Measurements from ENCODE around the gene CAMTA1. TPM values are rescaled to one million over a fixed set of nuclear protein-coding genes. Genes with fewer than 3 reads are reported as not detected.

The CAMTA1 gene
- total RNA-seq, 1 donor from 2014 or later, result 99.0 TPM

- H3K27ac Mint-ChIP-seq, result no peak overlapping the region
- no peak for TF ChIP-seq CTCF (IDR thresholded peaks at IDR 0.05; ENCODE audit: unreplicated experiment)
- H3K27me3 Mint-ChIP-seq, result peaks cover 20% of the 10 kb centered on the region
- peaks cover 15% of the 10 kb centered on the region for H3K4me1 Mint-ChIP-seq (ENCODE audit: low read depth)
- no peak for DNase-seq (ENCODE audit: low spot score, unreplicated experiment)
- no peaks in the 10 kb centered on the region for H3K9me3 Mint-ChIP-seq (ENCODE audit: low read depth)
- no peaks in the 10 kb centered on the region for H3K36me3 Mint-ChIP-seq (ENCODE audit: insufficient read depth)
- no peak overlapping the region for H3K4me3 Mint-ChIP-seq (ENCODE audit: low read depth)
These were observed 747.8 kb downstream of the CAMTA1 start for GRCh38 chr1:7533006-7533405.

- no peak for DNase-seq (ENCODE audit: low spot score, unreplicated experiment)
- Mint-ChIP-seq H3K27me3 (peaks cover 26% of the 10 kb centered on the region), H3K4me3 (ENCODE audit: low read depth) (no peak overlapping the region), H3K36me3 (ENCODE audit: insufficient read depth) (no peaks in the 10 kb centered on the region), H3K9me3 (ENCODE audit: low read depth) (no peaks in the 10 kb centered on the region), H3K4me1 (ENCODE audit: low read depth) (peaks cover 15% of the 10 kb centered on the region), H3K27ac (no peak overlapping the region)
- no peak for TF ChIP-seq CTCF (IDR thresholded peaks at IDR 0.05; ENCODE audit: unreplicated experiment)
These were observed 749.0 kb downstream of the CAMTA1 start for GRCh38 chr1:7534061-7534825.

GRCh38 chr1:7535016-7535415 lies 749.8 kb downstream of the CAMTA1 start:
- no peak for DNase-seq (ENCODE audit: low spot score, unreplicated experiment)
- no peak for TF ChIP-seq CTCF (IDR thresholded peaks at IDR 0.05; ENCODE audit: unreplicated experiment)
- Mint-ChIP-seq H3K4me1 (ENCODE audit: low read depth) (peaks cover 15% of the 10 kb centered on the region), H3K9me3 (ENCODE audit: low read depth) (no peaks in the 10 kb centered on the region), H3K36me3 (ENCODE audit: insufficient read depth) (no peaks in the 10 kb centered on the region), H3K4me3 (ENCODE audit: low read depth) (no peak overlapping the region), H3K27ac (no peak overlapping the region), H3K27me3 (peaks cover 30% of the 10 kb centered on the region)

GRCh38 chr1:7535934-7536878 lies 751.0 kb downstream of the CAMTA1 start:
- H3K27me3 Mint-ChIP-seq, result peaks cover 30% of the 10 kb centered on the region
- no peak for DNase-seq (ENCODE audit: low spot score, unreplicated experiment)
- H3K27ac Mint-ChIP-seq, result no peak overlapping the region
- no peaks in the 10 kb centered on the region for H3K36me3 Mint-ChIP-seq (ENCODE audit: insufficient read depth)
- peaks cover 15% of the 10 kb centered on the region for H3K4me1 Mint-ChIP-seq (ENCODE audit: low read depth)
- TF ChIP-seq CTCF (IDR thresholded peaks at IDR 0.05; ENCODE audit: unreplicated experiment), result no peak
- H3K9me3 Mint-ChIP-seq (ENCODE audit: low read depth), result no peaks in the 10 kb centered on the region
- H3K4me3 Mint-ChIP-seq (ENCODE audit: low read depth), result no peak overlapping the region

GRCh38 chr1:7536891-7537591 lies 751.8 kb downstream of the CAMTA1 start:
- Mint-ChIP-seq H3K36me3 (ENCODE audit: insufficient read depth) (no peaks in the 10 kb centered on the region), H3K4me3 (ENCODE audit: low read depth) (no peak overlapping the region), H3K27ac (no peak overlapping the region), H3K9me3 (ENCODE audit: low read depth) (no peaks in the 10 kb centered on the region), H3K4me1 (ENCODE audit: low read depth) (peaks cover 15% of the 10 kb centered on the region), H3K27me3 (peaks cover 30% of the 10 kb centered on the region)
- no peak for TF ChIP-seq CTCF (IDR thresholded peaks at IDR 0.05; ENCODE audit: unreplicated experiment)
- DNase-seq (ENCODE audit: low spot score, unreplicated experiment), result no peak

Data from progenitor cell of endocrine pancreas (in vitro differentiated cells).